Measurements from ENCODE around the gene CACNA1I. TPM values are rescaled to one million over a fixed set of nuclear protein-coding genes. Genes with fewer than 3 reads are reported as not detected.
"Not testable (repeated sequence)": the region's sequence is repeated elsewhere in the genome, so short reads cannot be mapped to it uniquely, and the experiment has no call there.

CACNA1I gene
- total RNA-seq, 4 donors from 2014 or later = under 0.01 to 0.15 TPM; not detected in 2

GRCh38 chr22:39729141-39729934, 158.8 kb downstream of the CACNA1I start:
- no peak for DNase-seq
- Histone ChIP-seq H3K27ac (no peak overlapping the region), H3K4me1 (no peaks in the 10 kb centered on the region), H3K9me3 (no peaks in the 10 kb centered on the region), H3K4me3 (no peak overlapping the region), H3K36me3 (no peaks in the 10 kb centered on the region), H3K27me3 (no peaks in the 10 kb centered on the region)
- TF ChIP-seq CTCF (IDR thresholded peaks at IDR 0.05) = no peak
- no peak for TF ChIP-seq POLR2A (IDR thresholded peaks at IDR 0.05)
- intact Hi-C loops (cut with DNase I; ENCODE audit: low total_unique reads) = no loop called here

DNA sequence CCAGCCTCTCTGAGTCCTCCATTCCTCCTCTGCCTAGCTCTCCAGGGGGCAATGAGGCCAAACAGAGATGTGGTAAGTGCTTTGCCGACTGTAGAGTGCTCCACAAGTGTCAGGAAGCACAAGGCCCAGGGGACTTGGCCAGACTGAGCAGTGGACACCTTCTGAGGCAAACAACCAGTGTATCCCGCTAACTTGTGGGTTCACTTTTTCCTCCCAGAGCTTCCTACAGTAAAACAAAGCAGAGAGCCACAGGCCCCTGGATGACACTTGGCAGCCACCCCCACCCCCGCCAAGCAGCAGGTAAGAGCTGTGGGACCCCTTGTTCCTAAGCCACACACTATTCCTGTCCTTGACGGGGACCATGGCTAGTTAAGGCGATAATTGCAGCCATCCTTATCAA, 160.9 kb downstream of the CACNA1I start:
- no peaks in the 10 kb centered on the region for H3K27me3 ChIP-seq
- no peak overlapping the region for H3K27ac ChIP-seq
- TF ChIP-seq CTCF (IDR thresholded peaks at IDR 0.05) = no peak
- no peak for TF ChIP-seq POLR2A (IDR thresholded peaks at IDR 0.05)
- DNase-seq = no peak
- intact Hi-C loops (cut with DNase I; ENCODE audit: low total_unique reads) = no loop called here
- H3K4me3 ChIP-seq = no peak overlapping the region
- H3K4me1 ChIP-seq = no peaks in the 10 kb centered on the region
- H3K9me3 ChIP-seq = no peaks in the 10 kb centered on the region
- H3K36me3 ChIP-seq = no peaks in the 10 kb centered on the region

DNA sequence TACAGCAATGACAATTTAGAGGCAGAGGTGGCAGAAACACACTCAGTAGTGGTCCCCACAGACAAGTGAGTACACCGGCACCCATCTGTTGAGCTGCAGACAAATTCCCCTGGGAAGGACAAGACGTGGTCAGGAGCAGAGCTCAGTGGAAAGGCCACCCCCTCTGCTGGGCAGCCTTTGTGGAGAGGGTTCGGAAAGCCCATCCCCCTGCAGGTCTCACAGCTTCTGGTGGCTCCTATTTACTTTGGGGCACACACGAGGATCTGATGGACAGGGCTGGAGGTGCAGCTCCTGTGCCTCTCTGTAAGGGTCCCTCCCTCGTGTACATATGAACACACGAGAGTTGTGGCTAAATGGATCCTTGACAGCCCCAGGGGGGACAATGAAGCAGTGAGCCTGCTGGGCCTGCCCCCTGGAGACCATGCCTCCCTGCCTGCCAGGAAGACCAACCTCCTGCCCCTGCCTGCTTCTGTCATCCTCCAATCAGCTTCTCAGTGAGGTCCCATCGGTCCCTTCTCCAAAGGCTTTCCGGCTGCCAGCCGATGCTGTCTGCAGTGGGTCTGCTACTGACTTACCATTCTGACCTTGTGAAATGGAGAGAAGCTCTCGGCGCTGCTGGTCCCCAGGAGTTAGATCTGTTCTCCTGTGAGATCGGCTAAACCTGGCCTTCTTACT, 161.5 kb downstream of the CACNA1I start:
- Histone ChIP-seq H3K4me1 (no peaks in the 10 kb centered on the region), H3K9me3 (no peaks in the 10 kb centered on the region), H3K36me3 (no peaks in the 10 kb centered on the region), H3K4me3 (no peak overlapping the region), H3K27ac (no peak overlapping the region), H3K27me3 (no peaks in the 10 kb centered on the region)
- TF ChIP-seq CTCF (IDR thresholded peaks at IDR 0.05) (no peak), POLR2A (IDR thresholded peaks at IDR 0.05) (no peak)
- intact Hi-C loops (cut with DNase I; ENCODE audit: low total_unique reads) = no loop called here
- no peak for DNase-seq

GRCh38 chr22:39732625-39733024, 162.1 kb downstream of the CACNA1I start:
- Histone ChIP-seq H3K36me3 (no peaks in the 10 kb centered on the region), H3K27me3 (no peaks in the 10 kb centered on the region), H3K4me3 (no peak overlapping the region), H3K27ac (no peak overlapping the region), H3K4me1 (no peaks in the 10 kb centered on the region), H3K9me3 (no peaks in the 10 kb centered on the region)
- intact Hi-C loops (cut with DNase I; ENCODE audit: low total_unique reads) = no loop called here
- no peak for TF ChIP-seq CTCF (IDR thresholded peaks at IDR 0.05)
- TF ChIP-seq POLR2A (IDR thresholded peaks at IDR 0.05) = no peak
- DNase-seq = no peak

DNA sequence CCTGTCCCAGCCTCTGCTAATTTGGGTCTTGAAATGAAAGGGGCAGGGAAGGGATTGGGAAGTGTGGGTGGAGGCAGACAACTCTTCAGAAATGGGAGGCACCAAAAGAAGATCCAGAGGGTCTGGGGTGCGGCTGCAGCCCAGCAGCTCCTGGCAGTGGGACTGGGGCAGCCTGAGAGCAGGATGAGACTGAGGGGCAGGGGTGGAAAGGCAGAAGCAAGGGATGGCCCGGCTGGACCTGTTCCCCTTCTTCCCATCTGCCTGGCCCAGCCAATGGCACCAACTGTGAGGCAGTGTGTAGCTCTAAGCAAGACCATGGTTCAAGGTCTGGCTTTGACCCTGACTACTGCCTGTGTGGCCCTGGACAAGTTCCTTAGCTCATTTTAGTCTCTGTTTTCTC, 162.6 kb downstream of the CACNA1I start:
- no peaks in the 10 kb centered on the region for H3K36me3 ChIP-seq
- no peak overlapping the region for H3K27ac ChIP-seq
- H3K9me3 ChIP-seq = no peaks in the 10 kb centered on the region
- H3K27me3 ChIP-seq = no peaks in the 10 kb centered on the region
- intact Hi-C loops (cut with DNase I; ENCODE audit: low total_unique reads) = no loop called here
- no peaks in the 10 kb centered on the region for H3K4me1 ChIP-seq
- H3K4me3 ChIP-seq = no peak overlapping the region
- DNase-seq = no peak
- TF ChIP-seq CTCF (IDR thresholded peaks at IDR 0.05) (no peak), POLR2A (IDR thresholded peaks at IDR 0.05) (no peak)

- intact Hi-C loops (cut with DNase I; ENCODE audit: low total_unique reads); H3K36me3 ChIP-seq; H3K9me3 ChIP-seq; H3K27ac ChIP-seq; H3K27me3 ChIP-seq; DNase-seq; H3K4me1 ChIP-seq; H3K4me3 ChIP-seq: not testable (repeated sequence)
Measured at GRCh38 chr22:39734046-39734445, 163.5 kb downstream of the CACNA1I start.
